RWPE2 (cell line): ENCODE measurements around the gene IBSP.

Source experiments
- ATAC-seq: fragments of 200-7000 bp; cut with Tn5 transposase; 3 replicates; pipeline ENCODE4 v1.9.1; 2021; ENCODE audit warnings: low read depth
- DNase-seq: peaks from one replicate; pipeline ENCODE4 v3.0.0-alpha.2; 2020; ENCODE audit warnings: low spot score
- H3K27ac ChIP-seq: fragments of 450-650 bp; 2 replicates; pipeline ENCODE4 v1.5.1; 2017; ENCODE audit warnings: mild to moderate bottlenecking; ENCODE audit not compliant: poor library complexity, severe bottlenecking
- H3K27me3 ChIP-seq: fragments of 250-450 bp; sonication (Bioruptor Pico); 2 replicates; pipeline ENCODE4 v1.5.1; 2021; ENCODE audit warnings: mild to moderate bottlenecking, moderate library complexity; ENCODE audit not compliant: insufficient read depth, poor library complexity, severe bottlenecking
- H3K36me3 ChIP-seq: fragments of 250-450 bp; sonication (Bioruptor Pico); 2 replicates; pipeline ENCODE4 v1.5.1; 2020; ENCODE audit warnings: low read depth, mild to moderate bottlenecking, moderate library complexity
- H3K4me1 ChIP-seq: fragments of 250-450 bp; sonication (Bioruptor Pico); 2 replicates; pipeline ENCODE4 v1.5.1; 2021; ENCODE audit warnings: mild to moderate bottlenecking, moderate library complexity; ENCODE audit not compliant: insufficient read depth, poor library complexity, severe bottlenecking
- H3K4me3 ChIP-seq: fragments of 250-450 bp; sonication (Bioruptor Pico); 2 replicates; pipeline ENCODE4 v1.5.1; 2021; ENCODE audit warnings: mild to moderate bottlenecking, moderate library complexity; ENCODE audit not compliant: severe bottlenecking
- H3K9me3 ChIP-seq: fragments of 250-450 bp; sonication (Bioruptor Pico); 2 replicates; pipeline ENCODE4 v1.5.1; 2021; ENCODE audit warnings: mild to moderate bottlenecking, moderate library complexity; ENCODE audit not compliant: severe bottlenecking
- TF ChIP-seq, protein P1 (sequence below): fragments of 450-650 bp; IDR thresholded peaks from one replicate; pipeline ENCODE4 v1.5.1; 2017; ENCODE audit warnings: mild to moderate bottlenecking, moderate library complexity; ENCODE audit not compliant: poor library complexity, severe bottlenecking

The IBSP gene

DNA sequence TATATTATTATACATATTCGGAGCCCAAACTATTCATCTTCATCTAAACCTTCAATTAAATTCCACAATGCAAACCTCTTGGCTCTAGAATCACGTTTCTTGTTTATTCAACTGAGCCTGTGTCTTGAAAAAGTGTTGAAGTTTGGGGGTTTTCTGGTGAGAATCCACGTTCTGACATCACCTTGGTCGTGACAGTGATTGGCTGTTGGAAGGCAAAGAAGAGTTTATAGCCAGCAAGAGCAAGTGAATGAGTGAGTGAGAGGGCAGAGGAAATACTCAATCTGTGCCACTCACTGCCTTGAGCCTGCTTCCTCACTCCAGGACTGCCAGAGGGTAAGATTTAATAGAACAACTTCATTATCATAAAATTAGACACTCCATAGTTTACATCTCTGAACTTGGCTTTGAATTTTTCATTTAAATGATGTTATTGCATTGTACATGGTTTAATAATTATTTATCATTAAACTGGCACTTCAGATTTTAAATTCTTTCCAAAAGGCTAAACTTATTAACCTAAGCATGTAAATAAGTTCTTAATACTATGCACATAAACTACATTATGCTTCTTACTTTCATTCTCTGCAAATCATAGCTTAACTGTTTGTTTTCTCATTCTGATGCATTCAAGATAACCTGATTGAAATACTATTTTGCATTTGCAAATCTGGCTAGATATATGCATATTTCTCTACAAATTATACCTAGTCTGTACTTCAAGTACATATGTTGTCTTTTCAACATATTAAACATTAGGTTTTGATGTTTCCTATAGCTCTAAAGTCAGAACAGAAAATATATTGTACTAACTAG, at the start of gene IBSP:
Gene IBSP (plus strand): TSS at position 254 of the 813 bp plus-strand sequence. CDS start 2,808 bp downstream, outside the sequence.
- no peak within 1 kb of the TSS for H3K4me3 ChIP-seq
- no peak for DNase-seq
- H3K9me3 ChIP-seq = no peaks in the 10 kb centered on the region
- no peaks in the 10 kb centered on the region for H3K36me3 ChIP-seq
- TF ChIP-seq, protein P1, sequence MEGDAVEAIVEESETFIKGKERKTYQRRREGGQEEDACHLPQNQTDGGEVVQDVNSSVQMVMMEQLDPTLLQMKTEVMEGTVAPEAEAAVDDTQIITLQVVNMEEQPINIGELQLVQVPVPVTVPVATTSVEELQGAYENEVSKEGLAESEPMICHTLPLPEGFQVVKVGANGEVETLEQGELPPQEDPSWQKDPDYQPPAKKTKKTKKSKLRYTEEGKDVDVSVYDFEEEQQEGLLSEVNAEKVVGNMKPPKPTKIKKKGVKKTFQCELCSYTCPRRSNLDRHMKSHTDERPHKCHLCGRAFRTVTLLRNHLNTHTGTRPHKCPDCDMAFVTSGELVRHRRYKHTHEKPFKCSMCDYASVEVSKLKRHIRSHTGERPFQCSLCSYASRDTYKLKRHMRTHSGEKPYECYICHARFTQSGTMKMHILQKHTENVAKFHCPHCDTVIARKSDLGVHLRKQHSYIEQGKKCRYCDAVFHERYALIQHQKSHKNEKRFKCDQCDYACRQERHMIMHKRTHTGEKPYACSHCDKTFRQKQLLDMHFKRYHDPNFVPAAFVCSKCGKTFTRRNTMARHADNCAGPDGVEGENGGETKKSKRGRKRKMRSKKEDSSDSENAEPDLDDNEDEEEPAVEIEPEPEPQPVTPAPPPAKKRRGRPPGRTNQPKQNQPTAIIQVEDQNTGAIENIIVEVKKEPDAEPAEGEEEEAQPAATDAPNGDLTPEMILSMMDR = no peak
- no peak within 1 kb of the TSS for H3K27ac ChIP-seq
- no peaks in the 10 kb centered on the region for H3K27me3 ChIP-seq
- H3K4me1 ChIP-seq = no peaks in the 10 kb centered on the region
- no peak for ATAC-seq

DNA sequence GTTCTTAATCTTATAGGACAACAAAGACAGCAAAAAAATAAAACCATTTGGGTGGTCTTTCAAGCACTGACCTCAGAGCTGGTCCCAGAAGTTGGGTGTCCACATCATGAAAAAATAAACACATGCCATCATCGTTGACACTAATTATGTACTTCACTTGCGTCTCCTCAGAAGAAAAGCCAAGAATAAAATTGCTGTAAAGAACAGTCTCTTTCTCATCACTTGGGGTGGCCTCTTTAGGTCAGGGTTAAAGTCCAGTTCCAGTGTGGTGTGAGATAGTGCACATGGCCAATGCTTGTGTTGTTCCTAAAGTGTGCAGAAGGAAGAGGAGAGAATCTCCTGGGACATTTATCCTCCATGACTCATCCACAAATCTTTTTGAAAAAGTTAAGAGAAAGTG, 49.5 kb upstream of the IBSP start:
- Histone ChIP-seq H3K36me3 (no peaks in the 10 kb centered on the region), H3K4me1 (no peaks in the 10 kb centered on the region), H3K27ac (no peak overlapping the region), H3K4me3 (no peak overlapping the region), H3K27me3 (no peaks in the 10 kb centered on the region), H3K9me3 (no peaks in the 10 kb centered on the region)
- ATAC-seq (no peak), DNase-seq (no peak)
- TF ChIP-seq, protein P1 = no peak

DNA sequence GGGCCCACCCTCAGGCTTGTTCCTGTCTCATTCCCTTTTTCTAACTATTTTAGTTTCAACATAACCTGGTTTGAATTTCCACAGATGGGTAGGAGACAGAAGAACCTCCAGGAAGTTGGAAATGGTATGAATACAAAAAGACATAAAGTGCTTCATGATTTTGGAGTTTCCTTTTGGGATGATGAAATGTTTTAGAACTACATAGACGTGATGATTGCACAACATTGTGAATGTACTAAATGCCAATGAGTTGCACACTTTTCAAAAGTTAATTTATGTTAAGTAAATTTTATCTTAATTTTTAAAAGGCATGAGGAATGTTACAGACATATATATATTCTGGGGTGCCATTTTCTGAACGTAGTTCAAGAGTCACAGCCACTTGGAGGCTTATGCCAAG, 41.1 kb upstream of the IBSP start:
- no peaks in the 10 kb centered on the region for H3K9me3 ChIP-seq
- H3K36me3 ChIP-seq = no peaks in the 10 kb centered on the region
- H3K4me3 ChIP-seq = no peak overlapping the region
- no peaks in the 10 kb centered on the region for H3K4me1 ChIP-seq
- ATAC-seq = no peak
- no peaks in the 10 kb centered on the region for H3K27me3 ChIP-seq
- no peak overlapping the region for H3K27ac ChIP-seq
- TF ChIP-seq, protein P1 = no peak
- DNase-seq = no peak

DNA sequence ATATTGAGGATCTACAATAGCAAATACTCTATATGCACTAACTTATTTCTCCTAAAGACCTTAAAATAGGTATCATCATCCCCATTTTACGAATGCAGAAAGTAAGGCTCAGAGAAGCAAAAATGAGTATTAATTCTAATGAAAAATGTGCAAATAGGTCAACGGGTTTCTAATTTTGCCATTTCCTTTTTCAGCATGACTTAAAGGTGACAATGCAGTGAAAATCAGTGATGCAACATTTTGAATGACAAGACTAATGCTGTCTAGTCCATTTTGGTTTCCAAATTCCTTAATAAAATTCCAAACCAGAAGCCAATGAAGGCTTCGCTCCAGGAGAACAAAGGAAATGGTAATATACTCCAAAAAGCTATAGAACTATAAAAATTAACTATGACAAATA, 37.0 kb upstream of the IBSP start:
- Histone ChIP-seq H3K27ac (no peak overlapping the region), H3K4me3 (no peak overlapping the region), H3K27me3 (no peaks in the 10 kb centered on the region), H3K4me1 (no peaks in the 10 kb centered on the region), H3K9me3 (no peaks in the 10 kb centered on the region), H3K36me3 (no peaks in the 10 kb centered on the region)
- TF ChIP-seq, protein P1 = no peak
- no peak for DNase-seq
- ATAC-seq = no peak

- H3K36me3 ChIP-seq = no peaks in the 10 kb centered on the region
- no peak for ATAC-seq
- H3K9me3 ChIP-seq = no peaks in the 10 kb centered on the region
- no peak overlapping the region for H3K27ac ChIP-seq
- TF ChIP-seq, protein P1 = no peak
- no peaks in the 10 kb centered on the region for H3K27me3 ChIP-seq
- no peak overlapping the region for H3K4me3 ChIP-seq
- no peak for DNase-seq
- no peaks in the 10 kb centered on the region for H3K4me1 ChIP-seq
These were observed 17.8 kb upstream of the IBSP start for GRCh38 chr4:87781569-87781968.
